Keratinocyte (primary cell): Measurements from ENCODE around the gene RNF151.

ENCODE experiments used
- CTCF ChIP-seq, 3 experiments: IDR thresholded peaks in 1 of 3; conservative IDR thresholded peaks in 1 of 3; optimal IDR thresholded peaks in 1 of 3; 2 replicates in 2 of 3; 3 replicates in 1 of 3; pipeline versions ENCODE3 to v1.5.1; 2011; ENCODE audit warnings: low read length in 3 of 3, mild to moderate bottlenecking in 3 of 3, moderate library complexity in 2 of 3, control low read depth in 1 of 3, inconsistent platforms in 1 of 3; ENCODE audit not compliant: insufficient read depth in 2 of 3; ENCODE audit errors: extremely low read depth in 1 of 3
- EZH2 ChIP-seq: IDR thresholded peaks from one replicate; pipeline ENCODE4 v1.6.1; 2012; ENCODE audit warnings: inconsistent platforms, mild to moderate bottlenecking, low read length, moderate library complexity

- TF ChIP-seq CTCF (optimal IDR thresholded peaks at IDR 0.05 in 1 of 3, IDR thresholded peaks at IDR 0.05 in 1 of 3, conservative IDR thresholded peaks at IDR 0.05 in 1 of 3; ENCODE audit: extremely low read depth in 1 of 3, insufficient read depth in 2 of 3, low read length in 3 of 3) (no peak), EZH2 (no peak)
Measured at GRCh38 chr16:1965396-1966001, 1.2 kb upstream of the RNF151 start.
